ENCODE results near the gene DUSP2.
A peak's percentile ranks its signal among the peaks of the same experiment; 100 is the strongest.

DUSP2 gene

GRCh38 chr2:96131152-96131812, 14.0 kb downstream of the DUSP2 start:
- DNase-seq = no peak

GRCh38 chr2:96130483-96130882, 14.8 kb downstream of the DUSP2 start:
- no peak for DNase-seq

GRCh38 chr2:96129528-96130120, 15.6 kb downstream of the DUSP2 start:
- DNase-seq = no peak

GRCh38 chr2:96128456-96128855, 16.8 kb downstream of the DUSP2 start:
- no peak for DNase-seq

GRCh38 chr2:96124406-96125265, 20.6 kb downstream of the DUSP2 start:
- DNase-seq = no peak

- DNase-seq = no peak
Measured at GRCh38 chr2:96123936-96124335, 21.3 kb downstream of the DUSP2 start.

GRCh38 chr2:96123290-96123689, 21.9 kb downstream of the DUSP2 start:
- no peak for DNase-seq

- no peak for DNase-seq
Measured at GRCh38 chr2:96122391-96122790, 22.8 kb downstream of the DUSP2 start.

- DNase-seq = no peak
Measured at GRCh38 chr2:96121414-96121813, 23.8 kb downstream of the DUSP2 start.

GRCh38 chr2:96120991-96121390, 24.2 kb downstream of the DUSP2 start:
- no peak for DNase-seq

- DNase-seq = no peak
Measured at GRCh38 chr2:96120091-96120720, 25.0 kb downstream of the DUSP2 start.

GRCh38 chr2:96119389-96119751, 25.9 kb downstream of the DUSP2 start:
- no peak for DNase-seq

GRCh38 chr2:96118698-96119388, 26.4 kb downstream of the DUSP2 start:
- no peak for DNase-seq

GRCh38 chr2:96117701-96118588, 27.3 kb downstream of the DUSP2 start:
- no peak for DNase-seq

GRCh38 chr2:96116879-96117533, 28.2 kb downstream of the DUSP2 start:
- peak; percentile 78 for DNase-seq

GRCh38 chr2:96116424-96116878, 28.8 kb downstream of the DUSP2 start, which contains the start of gene ADRA2B:
Gene ADRA2B, minus strand, starts transcription at chr2:96116571. Its CDS starts 422 bp downstream, at chr2:96116149.
- DNase-seq = no peak

- no peak for DNase-seq
Measured at GRCh38 chr2:96115631-96116423, 29.4 kb downstream of the DUSP2 start.

GRCh38 chr2:96114903-96115581, 30.2 kb downstream of the DUSP2 start:
- no peak for DNase-seq

- no peak for DNase-seq
Measured at GRCh38 chr2:96114546-96114902, 30.7 kb downstream of the DUSP2 start.

- no peak for DNase-seq
Measured at GRCh38 chr2:96113951-96114350, 31.3 kb downstream of the DUSP2 start.

Data from right forelimb (tissue), 1 donor.